ENCODE measurements around the gene SLC9A9. TPM values are rescaled to one million over a fixed set of nuclear protein-coding genes. Genes with fewer than 3 reads are reported as not detected.

SLC9A9 gene
- total and polyA plus RNA-seq, 10 of the 15 experiments (the other 5 are each of a cell fraction or from before 2014, with no cell fraction given): 3.5 to 14.2 (median 9.3) TPM

- ChIA-PET SMC1A (ENCODE audit: uncharacterized antibody, unreplicated experiment) (interaction anchor here (0.6 kb wide), 1 partner anchor 14 kb away, joined by 3 read pairs; no protein-coding TSS in a partner anchor), CTCF (no interaction called here), POLR2A (no interaction called here), RAD21 (ENCODE audit: unreplicated experiment) (no interaction called here)
- FAIRE-seq (no peak), ATAC-seq (no peak), DNase-seq (ENCODE audit: low read depth, low spot score) (no peak)
- Histone ChIP-seq H3K27ac (ENCODE audit: control insufficient read depth, insufficient read depth) (no peak overlapping the region), H3K4me1 (ENCODE audit: control insufficient read depth, insufficient read depth, low read length) (no peaks in the 10 kb centered on the region), H2AFZ (ENCODE audit: control insufficient read depth, low read depth, low read length) (no peak overlapping the region), H4K20me1 (ENCODE audit: control insufficient read depth, insufficient read depth) (no peaks in the 10 kb centered on the region), H3K4me2 (ENCODE audit: control insufficient read depth, insufficient read depth) (no peak overlapping the region), H3K36me3 (ENCODE audit: control insufficient read depth in 2 of 2, insufficient read depth in 2 of 2, low read length in 1 of 2) (no peaks in the 10 kb centered on the region), H3K9ac (ENCODE audit: control insufficient read depth, insufficient read depth, low read length) (no peak overlapping the region), H3K79me2 (ENCODE audit: control insufficient read depth, insufficient read depth, low read length) (no peaks in the 10 kb centered on the region), H3K4me3 (no peak overlapping the region), H3K27me3 (replicated peaks in 1 of 2; ENCODE audit: control insufficient read depth in 2 of 2, insufficient read depth in 2 of 2, low read length in 1 of 2) (no peaks in the 10 kb centered on the region), H3K9me3 (replicated peaks; ENCODE audit: control insufficient read depth, insufficient read depth, low read length) (no peaks in the 10 kb centered on the region)
- intact Hi-C loops (cut with micrococcal nuclease; ENCODE audit: unreplicated experiment): no loop called here
- in situ Hi-C loops (cut with MboI): no loop called here
- TF ChIP-seq ZNF217 (IDR thresholded peaks at IDR 0.05): no peak
- no peak for TF ChIP-seq RAD21 (IDR thresholded peaks at IDR 0.05; ENCODE audit: insufficient read depth, low read depth, low read length)
- no peak for TF ChIP-seq WRNIP1 (IDR thresholded peaks at IDR 0.05; ENCODE audit: borderline replicate concordance, low read depth, low read length)
- BruUV-seq (replicated peaks): no TSS peak
- WGBS (ENCODE audit: insufficient coverage, insufficient replicate concordance, low lambda C conversion rate, missing lambda C conversion rate): 54% methylated on average over 2 of the region's 2 CpGs
Observed at GRCh38 chr3:143731776-143732175, 116.5 kb downstream of the SLC9A9 start.

- in situ Hi-C loops (cut with MboI) (no loop called here), intact Hi-C loops (cut with micrococcal nuclease; ENCODE audit: unreplicated experiment) (no loop called here)
- no peak for DNase-seq (ENCODE audit: low read depth, low spot score)
- CTCF ChIA-PET: no interaction called here
- WGBS (ENCODE audit: insufficient coverage, insufficient replicate concordance, low lambda C conversion rate, missing lambda C conversion rate): 91% methylated on average over 1 of the region's 1 CpG
- no peaks in the 10 kb centered on the region for H3K79me2 ChIP-seq (ENCODE audit: control insufficient read depth, insufficient read depth, low read length)
- no peak overlapping the region for H2AFZ ChIP-seq (ENCODE audit: control insufficient read depth, low read depth, low read length)
- no peaks in the 10 kb centered on the region for H3K4me1 ChIP-seq (ENCODE audit: control insufficient read depth, insufficient read depth, low read length)
- POLR2A ChIA-PET: no interaction called here
- H3K9me3 ChIP-seq (replicated peaks; ENCODE audit: control insufficient read depth, insufficient read depth, low read length): no peaks in the 10 kb centered on the region
- ATAC-seq: no peak
- no peak overlapping the region for H3K9ac ChIP-seq (ENCODE audit: control insufficient read depth, insufficient read depth, low read length)
- H3K27ac ChIP-seq (ENCODE audit: control insufficient read depth, insufficient read depth): no peak overlapping the region
- no peaks in the 10 kb centered on the region for H3K27me3 ChIP-seq (replicated peaks in 1 of 2; ENCODE audit: control insufficient read depth in 2 of 2, insufficient read depth in 2 of 2, low read length in 1 of 2)
- H3K36me3 ChIP-seq (ENCODE audit: control insufficient read depth in 2 of 2, insufficient read depth in 2 of 2, low read length in 1 of 2): no peaks in the 10 kb centered on the region
- SMC1A ChIA-PET (ENCODE audit: uncharacterized antibody, unreplicated experiment): interaction anchor here (0.6 kb wide), 1 partner anchor 15 kb away, joined by 3 read pairs; no protein-coding TSS in a partner anchor
- FAIRE-seq: no peak
- BruUV-seq (replicated peaks): no TSS peak
- H4K20me1 ChIP-seq (ENCODE audit: control insufficient read depth, insufficient read depth): no peaks in the 10 kb centered on the region
- no peak overlapping the region for H3K4me2 ChIP-seq (ENCODE audit: control insufficient read depth, insufficient read depth)
- RAD21 ChIA-PET (ENCODE audit: unreplicated experiment): no interaction called here
- H3K4me3 ChIP-seq: no peak overlapping the region
- TF ChIP-seq PAX8 (IDR thresholded peaks at IDR 0.05) (no peak), CUX1 (IDR thresholded peaks at IDR 0.05; ENCODE audit: insufficient replicate concordance, low read depth, low read length) (no peak), MLLT1 (IDR thresholded peaks at IDR 0.05) (no peak), MTA3 (IDR thresholded peaks at IDR 0.05; ENCODE audit: borderline replicate concordance, low read length) (no peak), ELK1 (IDR thresholded peaks at IDR 0.05; ENCODE audit: low read depth, low read length) (no peak), NR2C1 (IDR thresholded peaks at IDR 0.05) (no peak), NFIC (IDR thresholded peaks at IDR 0.05; ENCODE audit: low read depth, low read length) (no peak), TCF7 (IDR thresholded peaks at IDR 0.05; ENCODE audit: borderline replicate concordance) (no peak)
Observed at GRCh38 chr3:143731320-143731719, 116.9 kb downstream of the SLC9A9 start.
